Neuronal stem cell (in vitro differentiated cells): ENCODE results near the gene CHKA.
A peak's percentile ranks its signal among the peaks of the same experiment; 100 is the strongest.

Source experiments
- DNase-seq: peaks from one replicate; pipeline ENCODE4 v3.0.0-alpha.2; 2013; ENCODE audit warnings: low spot score
- H2AFZ ChIP-seq: one replicate; pipeline ENCODE4 v1.6.1; 2013; ENCODE audit warnings: mild to moderate bottlenecking, low read length, inconsistent platforms
- H2AK5ac ChIP-seq: 2 replicates; pipeline ENCODE4 v1.6.1; 2013; ENCODE audit warnings: low read depth, mild to moderate bottlenecking, inconsistent platforms, low read length, moderate library complexity, mixed read lengths
- H2BK120ac ChIP-seq: 2 replicates; pipeline ENCODE4 v1.6.1; 2013; ENCODE audit warnings: low read depth, mild to moderate bottlenecking, inconsistent platforms, low read length, moderate library complexity, mixed read lengths
- H2BK12ac ChIP-seq: one replicate; pipeline ENCODE4 v1.6.1; 2013; ENCODE audit warnings: low read length, inconsistent platforms
- H2BK15ac ChIP-seq: 2 replicates; pipeline ENCODE4 v1.6.1; 2013; ENCODE audit warnings: mild to moderate bottlenecking, low read length, inconsistent platforms, mixed read lengths
- H2BK5ac ChIP-seq: one replicate; pipeline ENCODE4 v1.6.1; 2013; ENCODE audit warnings: inconsistent platforms, mild to moderate bottlenecking, low read length, moderate library complexity
- H3K14ac ChIP-seq: one replicate; pipeline ENCODE4 v1.6.1; 2013; ENCODE audit warnings: low read length, inconsistent platforms
- H3K18ac ChIP-seq: 2 replicates; pipeline ENCODE4 v1.6.1; 2013; ENCODE audit warnings: low read length, inconsistent platforms
- H3K23ac ChIP-seq: 2 replicates; pipeline ENCODE4 v1.6.1; 2013; ENCODE audit warnings: low read depth, mild to moderate bottlenecking, mixed read lengths, low read length, inconsistent platforms; ENCODE audit not compliant: poor library complexity
- H3K27ac ChIP-seq: replicated peaks from 3 replicates; pipeline ENCODE4 v1.5.1; 2013; ENCODE audit warnings: low read length, inconsistent platforms
- H3K27me3 ChIP-seq, 3 experiments: 2 replicates each; pipeline ENCODE4 v1.6.1; 2013; ENCODE audit warnings: low read length in 3 of 3, mild to moderate bottlenecking in 2 of 3, inconsistent platforms in 1 of 3, low read depth in 1 of 3, mixed read lengths in 1 of 3, moderate library complexity in 1 of 3; ENCODE audit not compliant: control insufficient read depth in 3 of 3, insufficient read depth in 3 of 3
- H3K36me3 ChIP-seq, 2 donors: replicated peaks in 1 of 2; 2 replicates each; pipeline ENCODE4 v1.6.1; 2013; ENCODE audit warnings: low read length in 2 of 2; ENCODE audit not compliant: control insufficient read depth in 2 of 2, insufficient read depth in 2 of 2
- H3K4ac ChIP-seq: 2 replicates; pipeline ENCODE4 v1.6.1; 2013; ENCODE audit warnings: inconsistent platforms, mild to moderate bottlenecking, low read length, moderate library complexity
- H3K4me1 ChIP-seq, 2 donors: 1 replicate in 1 of 2; 2 replicates in 1 of 2; pipeline ENCODE4 v1.6.1; 2013; ENCODE audit warnings: low read length in 2 of 2, low read depth in 1 of 2; ENCODE audit not compliant: control insufficient read depth in 2 of 2, insufficient read depth in 1 of 2
- H3K4me2 ChIP-seq: one replicate; pipeline ENCODE4 v1.6.1; 2013; ENCODE audit warnings: mild to moderate bottlenecking, low read length, inconsistent platforms; ENCODE audit not compliant: insufficient read depth, poor library complexity, severe bottlenecking
- H3K4me3 ChIP-seq, 2 donors: 2 replicates each; pipeline ENCODE4 v1.5.1; 2013; ENCODE audit warnings: low read length in 2 of 2, mild to moderate bottlenecking in 2 of 2, inconsistent platforms in 1 of 2, moderate library complexity in 1 of 2
- H3K79me1 ChIP-seq: one replicate; pipeline ENCODE4 v1.6.1; 2013; ENCODE audit warnings: low read depth, mild to moderate bottlenecking, inconsistent platforms, low read length, moderate library complexity
- H3K9ac ChIP-seq: one replicate; pipeline ENCODE4 v1.6.1; 2013; ENCODE audit warnings: mild to moderate bottlenecking, low read depth, low read length, inconsistent platforms; ENCODE audit not compliant: poor library complexity
- H3K9me3 ChIP-seq, 2 donors: replicated peaks in 1 of 2; 2 replicates each; pipeline versions ENCODE3 to v1.6.1; 2013; ENCODE audit warnings: low read length in 2 of 2, mild to moderate bottlenecking in 2 of 2, inconsistent platforms in 1 of 2, low read depth in 1 of 2, mixed read lengths in 1 of 2, moderate library complexity in 1 of 2; ENCODE audit not compliant: control insufficient read depth in 2 of 2, insufficient read depth in 1 of 2
- H4K8ac ChIP-seq: one replicate; pipeline ENCODE4 v1.6.1; 2013; ENCODE audit warnings: low read depth, mild to moderate bottlenecking, inconsistent platforms, low read length, moderate library complexity
- H4K91ac ChIP-seq: one replicate; pipeline ENCODE4 v1.6.1; 2013; ENCODE audit warnings: low read length, low read depth, mild to moderate bottlenecking, inconsistent platforms; ENCODE audit not compliant: poor library complexity
- WGBS, 2 donors: extraction: QIAGEN DNeasy Blood & Tissue Kit; methylation state at CpG; one replicate each; pipeline ENCODE4 v1.1.7; 2013; ENCODE audit warnings: missing lambda C conversion rate in 2 of 2, mixed read lengths in 1 of 2; ENCODE audit not compliant: insufficient read length in 2 of 2, insufficient replicate concordance in 1 of 2; ENCODE audit errors: extremely low coverage in 2 of 2; 5-methylcytosine and 5-hydroxymethylcytosine counted together

Gene CHKA

DNA sequence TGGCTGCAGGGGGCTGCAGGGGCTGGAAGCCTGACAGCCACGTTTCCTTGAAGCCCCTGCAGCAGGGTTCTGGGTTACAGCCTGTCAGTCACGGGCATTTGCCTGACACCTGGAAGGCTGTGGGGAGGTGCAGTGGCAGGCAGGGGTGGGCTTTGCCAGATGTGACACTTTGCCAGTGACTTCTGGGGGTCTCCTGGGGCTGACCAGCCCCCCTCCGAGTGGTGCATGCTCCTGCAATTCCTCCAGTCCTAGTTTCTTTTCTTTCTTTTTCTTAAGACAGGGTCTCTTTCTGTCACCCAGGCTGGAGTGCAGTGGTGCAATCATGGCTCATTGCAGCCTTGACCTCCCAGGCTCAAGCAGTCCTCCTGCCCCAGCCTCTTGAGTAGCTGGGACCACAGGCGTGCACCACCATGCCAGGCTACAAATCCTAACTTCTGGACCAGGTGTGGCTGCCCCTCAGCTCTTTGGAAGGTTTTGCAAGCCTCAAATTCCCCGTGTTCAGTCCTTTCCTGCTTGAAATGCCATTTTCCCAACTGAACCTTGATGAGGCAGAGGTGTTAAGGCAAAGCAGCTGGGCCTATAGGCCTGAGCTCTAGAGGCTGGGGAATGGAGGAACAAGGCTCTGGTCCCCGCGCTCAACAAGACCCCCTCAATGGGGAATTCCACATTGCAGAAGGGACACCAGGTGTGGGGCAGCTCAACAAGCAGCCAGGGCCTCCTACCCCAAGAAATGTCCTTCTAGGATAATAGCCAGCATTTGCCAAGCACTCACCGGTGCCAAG, 20.2 kb upstream of the CHKA start:
- H2AK5ac ChIP-seq, result peak overlapping the region; percentile 61
- no peak overlapping the region for H3K4me2 ChIP-seq
- H2BK12ac ChIP-seq, result no peak overlapping the region
- no peak overlapping the region for H3K9ac ChIP-seq
- no peak overlapping the region for H2AFZ ChIP-seq
- no peak overlapping the region for H4K8ac ChIP-seq
- H2BK120ac ChIP-seq, result no peak overlapping the region
- no CpG with 5 or more reads among the region's 8 CpGs for WGBS, 2 donors
- H3K36me3 ChIP-seq, result no peaks in the 10 kb centered on the region
- no peak overlapping the region for H3K4ac ChIP-seq
- no peak for DNase-seq
- peaks cover 1% of the 10 kb centered on the region for H3K79me1 ChIP-seq
- H3K27ac ChIP-seq, result no peak overlapping the region
- H3K9me3 ChIP-seq, result peaks cover 0 to 1% of the 10 kb centered on the region in 2 donors
- H3K18ac ChIP-seq, result peak overlapping the region; percentile 35
- peak overlapping the region in 1 of 2 donors; percentile 10 for H3K4me3 ChIP-seq
- H2BK5ac ChIP-seq, result peak overlapping the region; percentile 53
- no peak overlapping the region for H3K23ac ChIP-seq
- H3K4me1 ChIP-seq, result no peaks in the 10 kb centered on the region
- H3K14ac ChIP-seq, result no peak overlapping the region
- no peak overlapping the region for H2BK15ac ChIP-seq
- H4K91ac ChIP-seq, result no peak overlapping the region
- peaks cover 0 to 12% (median 0%) of the 10 kb centered on the region in 3 experiments for H3K27me3 ChIP-seq

GRCh38 chr11:68140496-68141245, 19.5 kb upstream of the CHKA start:
- Histone ChIP-seq H3K27me3 (peaks cover 0 to 12% (median 0%) of the 10 kb centered on the region in 3 experiments), H2BK120ac (no peak overlapping the region), H3K4me3 (peak overlapping the region in 1 of 2 donors; percentile 10), H3K14ac (no peak overlapping the region), H4K8ac (no peak overlapping the region), H3K27ac (no peak overlapping the region), H2BK5ac (no peak overlapping the region), H4K91ac (no peak overlapping the region), H2BK15ac (no peak overlapping the region), H2AFZ (no peak overlapping the region), H3K23ac (no peak overlapping the region), H3K36me3 (no peaks in the 10 kb centered on the region), H3K9ac (no peak overlapping the region), H3K4me2 (no peak overlapping the region), H3K4me1 (no peaks in the 10 kb centered on the region), H3K18ac (peak overlapping the region; percentile 35), H3K4ac (no peak overlapping the region), H2BK12ac (no peak overlapping the region), H3K9me3 (peaks cover 3 to 5% of the 10 kb centered on the region in 2 donors), H2AK5ac (peak overlapping the region; percentile 61), H3K79me1 (peaks cover 1% of the 10 kb centered on the region)
- DNase-seq, result no peak
- WGBS, 2 donors, result no CpG with 5 or more reads among the region's 9 CpGs

- no peak overlapping the region for H2BK15ac ChIP-seq
- H3K4me2 ChIP-seq, result no peak overlapping the region
- DNase-seq, result no peak
- H3K9me3 ChIP-seq, result peaks cover 9 to 11% of the 10 kb centered on the region in 2 donors
- no peak overlapping the region for H2BK5ac ChIP-seq
- no peak overlapping the region for H3K4me3 ChIP-seq
- no peak overlapping the region for H2BK120ac ChIP-seq
- peaks cover 0 to 6% (median 0%) of the 10 kb centered on the region in 3 experiments for H3K27me3 ChIP-seq
- WGBS, 2 donors, result no CpG with 5 or more reads among the region's 4 CpGs
- peak overlapping the region; percentile 68 for H2AFZ ChIP-seq
- H3K4me1 ChIP-seq, result no peaks in the 10 kb centered on the region
- no peak overlapping the region for H3K23ac ChIP-seq
- no peak overlapping the region for H3K14ac ChIP-seq
- H3K4ac ChIP-seq, result no peak overlapping the region
- no peak overlapping the region for H3K27ac ChIP-seq
- no peak overlapping the region for H4K8ac ChIP-seq
- H3K9ac ChIP-seq, result no peak overlapping the region
- no peaks in the 10 kb centered on the region for H3K79me1 ChIP-seq
- H3K36me3 ChIP-seq, result no peaks in the 10 kb centered on the region
- H2BK12ac ChIP-seq, result no peak overlapping the region
- H3K18ac ChIP-seq, result no peak overlapping the region
- no peak overlapping the region for H2AK5ac ChIP-seq
- H4K91ac ChIP-seq, result no peak overlapping the region
These were observed 17.0 kb upstream of the CHKA start for GRCh38 chr11:68138237-68138636.

DNA sequence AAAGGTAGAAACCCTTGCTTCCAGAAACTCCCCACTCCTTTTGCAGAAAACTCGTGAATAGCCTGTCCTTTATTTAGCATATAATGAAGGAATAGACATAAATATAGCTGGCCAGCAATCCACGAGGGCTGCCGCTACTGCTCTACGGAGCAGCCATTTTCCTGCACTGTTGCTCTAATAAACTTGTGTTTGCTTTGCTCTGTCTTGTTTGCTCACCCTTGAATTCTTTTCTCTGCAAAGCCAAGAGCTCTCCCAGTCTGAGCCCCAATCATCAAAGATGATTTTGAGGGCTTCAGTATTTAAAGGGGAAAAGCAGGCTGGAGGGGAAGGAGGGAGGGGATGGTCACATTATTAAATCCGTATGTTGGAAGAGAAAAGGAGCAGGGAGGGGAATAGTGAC, 16.6 kb upstream of the CHKA start:
- no peak overlapping the region for H3K9ac ChIP-seq

More for the DNA sequence above, 16.6 kb upstream of the CHKA start:
- H3K4me1 ChIP-seq, result no peaks in the 10 kb centered on the region
- H3K9me3 ChIP-seq, result peaks cover 9 to 11% of the 10 kb centered on the region in 2 donors
- no peak overlapping the region for H4K8ac ChIP-seq
- no peak overlapping the region for H2BK120ac ChIP-seq
- H2AK5ac ChIP-seq, result no peak overlapping the region
- H3K36me3 ChIP-seq, result no peaks in the 10 kb centered on the region
- H2AFZ ChIP-seq, result peak overlapping the region; percentile 68
- no peak overlapping the region for H3K4me2 ChIP-seq
- H2BK5ac ChIP-seq, result no peak overlapping the region
- no peak overlapping the region for H3K18ac ChIP-seq
- H2BK12ac ChIP-seq, result no peak overlapping the region
- peaks cover 0 to 6% (median 0%) of the 10 kb centered on the region in 3 experiments for H3K27me3 ChIP-seq
- H3K27ac ChIP-seq, result no peak overlapping the region
- H3K4me3 ChIP-seq, result no peak overlapping the region
- H2BK15ac ChIP-seq, result no peak overlapping the region
- no peak overlapping the region for H3K4ac ChIP-seq
- H3K79me1 ChIP-seq, result no peaks in the 10 kb centered on the region
- no peak overlapping the region for H4K91ac ChIP-seq
- H3K14ac ChIP-seq, result no peak overlapping the region
- no peak for DNase-seq
- no CpG with 5 or more reads among the region's 5 CpGs for WGBS, 2 donors
- no peak overlapping the region for H3K23ac ChIP-seq
